ENCODE data around the gene RBM20. TPM values are rescaled to one million over a fixed set of nuclear protein-coding genes. Genes with fewer than 3 reads are reported as not detected.

RBM20 gene
- total and polyA plus RNA-seq, 2 of the 4 experiments (the other 2 are of a cell fraction): under 0.01 to 0.15 TPM

DNA sequence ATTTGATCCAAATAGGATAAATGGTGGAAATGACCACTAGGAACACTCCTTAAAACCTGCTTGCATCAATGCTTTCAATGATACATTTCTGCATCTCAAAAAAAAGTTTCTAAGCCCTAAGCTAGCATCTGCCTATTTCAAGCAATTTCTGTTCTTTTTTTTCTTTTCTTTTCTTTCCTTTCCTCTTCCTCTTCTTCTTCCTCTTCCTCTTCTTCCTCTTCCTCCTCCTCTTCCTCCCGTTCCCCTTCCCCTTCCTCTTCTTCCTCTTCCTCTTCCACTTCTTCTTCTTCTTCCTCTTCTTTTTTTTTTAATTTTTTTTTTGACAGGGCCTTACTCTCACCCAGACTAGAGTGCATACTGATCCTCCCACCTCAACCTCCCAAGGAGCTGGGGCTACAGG, 15.4 kb downstream of the RBM20 start:
- in situ Hi-C loops (cut with MboI; ENCODE audit: low sequenced_read_pairs): no loop called here
- POLR2A ChIA-PET (ENCODE audit: unreplicated experiment): no interaction called here
- whole genome bisulfite sequencing, 2 experiments (ENCODE audit: extremely low coverage in 2 of 2, insufficient read length in 1 of 2): no CpG with 5 or more reads among the region's 1 CpG

More for the DNA sequence above, 15.4 kb downstream of the RBM20 start:
- Histone ChIP-seq H3K9me1 (ENCODE audit: insufficient read depth, low read length) (no peaks in the 10 kb centered on the region), H2BK120ac (ENCODE audit: low read depth, low read length) (no peak overlapping the region), H2AK5ac (ENCODE audit: low read depth, low read length) (no peak overlapping the region), H2BK20ac (ENCODE audit: low read depth, low read length) (no peak overlapping the region), H2BK15ac (ENCODE audit: low read depth, low read length) (no peak overlapping the region), H3K9ac (ENCODE audit: low read depth, low read length) (no peak overlapping the region), H4K8ac (ENCODE audit: low read depth in 2 of 2, low read length in 2 of 2) (no peak overlapping the region), H3K9me3 (ENCODE audit: control insufficient read depth, insufficient read depth, low read length) (no peaks in the 10 kb centered on the region), H3K36me3 (ENCODE audit: control insufficient read depth, insufficient read depth, low read length) (no peaks in the 10 kb centered on the region), H2BK5ac (ENCODE audit: low read depth, low read length, poor library complexity, severe bottlenecking) (no peak overlapping the region), H3K79me1 (ENCODE audit: low read depth in 1 of 2, low read length in 2 of 2) (no peaks in the 10 kb centered on the region), H3K27me3 (ENCODE audit: control insufficient read depth, insufficient read depth, low read length) (peaks cover 3% of the 10 kb centered on the region; the same call in 1 of the 2 replicates), H3K4me2 (ENCODE audit: low read depth, low read length) (no peak overlapping the region), H3K4me3 (ENCODE audit: insufficient read depth, low read depth, low read length) (no peak overlapping the region), H4K20me1 (ENCODE audit: insufficient read depth, low read length) (no peaks in the 10 kb centered on the region), H3K23ac (ENCODE audit: low read depth, low read length) (no peak overlapping the region), H3K4me1 (ENCODE audit: control insufficient read depth, insufficient read depth, low read length) (no peaks in the 10 kb centered on the region; the same call in 1 of the 2 replicates), H3K18ac (ENCODE audit: low read depth, low read length) (no peak overlapping the region), H3K4ac (ENCODE audit: low read depth, low read length) (no peak overlapping the region), H3K56ac (ENCODE audit: extremely low read depth, insufficient read depth, low read length) (no peak overlapping the region), H3K14ac (replicated peaks; ENCODE audit: low read depth, low read length) (no peak overlapping the region), H4K91ac (ENCODE audit: insufficient read depth, low read depth, low read length) (no peak overlapping the region), H2AFZ (replicated peaks; ENCODE audit: low read length, poor library complexity) (no peak overlapping the region), H3K27ac (ENCODE audit: insufficient read depth, low read length) (no peak overlapping the region), H2AK9ac (replicated peaks; ENCODE audit: low read depth, low read length, poor library complexity) (no peak overlapping the region), H4K5ac (ENCODE audit: low read depth, low read length) (no peak overlapping the region)
- CTCF ChIA-PET: no interaction called here
- dilution Hi-C loops (cut with HindIII; ENCODE audit: low sequenced_read_pairs, unreplicated experiment): no loop called here
- no TSS peak for BruUV-seq (replicated peaks)
- no peak for ATAC-seq (ENCODE audit: low read depth)
- TF ChIP-seq RAD21 (IDR thresholded peaks at IDR 0.05; ENCODE audit: low read length) (no peak), CEBPB (IDR thresholded peaks at IDR 0.05; ENCODE audit: low read depth, low read length) (no peak), SMC3 (IDR thresholded peaks at IDR 0.05; ENCODE audit: low read depth, low read length) (no peak), FOS (IDR thresholded peaks at IDR 0.05; ENCODE audit: low read depth, low read length) (no peak), BHLHE40 (IDR thresholded peaks at IDR 0.05; ENCODE audit: low read depth, low read length) (no peak), MAZ (IDR thresholded peaks at IDR 0.05; ENCODE audit: borderline replicate concordance, low read depth, low read length) (no peak), NFE2L2 (IDR thresholded peaks at IDR 0.05; ENCODE audit: low read depth, low read length) (no peak), RFX5 (IDR thresholded peaks at IDR 0.05; ENCODE audit: low read depth, low read length) (no peak), MAFK (IDR thresholded peaks at IDR 0.05; ENCODE audit: low read depth, low read length) (no peak), POLR2A (IDR thresholded peaks at IDR 0.05; ENCODE audit: low read depth, low read length) (no peak), RCOR1 (IDR thresholded peaks at IDR 0.05; ENCODE audit: insufficient replicate concordance, low read length) (no peak), CHD1 (IDR thresholded peaks at IDR 0.05; ENCODE audit: low read depth, low read length) (no peak), MXI1 (IDR thresholded peaks at IDR 0.05; ENCODE audit: borderline replicate concordance, low read depth, low read length) (no peak)
- TF ChIP-seq, protein P1, sequence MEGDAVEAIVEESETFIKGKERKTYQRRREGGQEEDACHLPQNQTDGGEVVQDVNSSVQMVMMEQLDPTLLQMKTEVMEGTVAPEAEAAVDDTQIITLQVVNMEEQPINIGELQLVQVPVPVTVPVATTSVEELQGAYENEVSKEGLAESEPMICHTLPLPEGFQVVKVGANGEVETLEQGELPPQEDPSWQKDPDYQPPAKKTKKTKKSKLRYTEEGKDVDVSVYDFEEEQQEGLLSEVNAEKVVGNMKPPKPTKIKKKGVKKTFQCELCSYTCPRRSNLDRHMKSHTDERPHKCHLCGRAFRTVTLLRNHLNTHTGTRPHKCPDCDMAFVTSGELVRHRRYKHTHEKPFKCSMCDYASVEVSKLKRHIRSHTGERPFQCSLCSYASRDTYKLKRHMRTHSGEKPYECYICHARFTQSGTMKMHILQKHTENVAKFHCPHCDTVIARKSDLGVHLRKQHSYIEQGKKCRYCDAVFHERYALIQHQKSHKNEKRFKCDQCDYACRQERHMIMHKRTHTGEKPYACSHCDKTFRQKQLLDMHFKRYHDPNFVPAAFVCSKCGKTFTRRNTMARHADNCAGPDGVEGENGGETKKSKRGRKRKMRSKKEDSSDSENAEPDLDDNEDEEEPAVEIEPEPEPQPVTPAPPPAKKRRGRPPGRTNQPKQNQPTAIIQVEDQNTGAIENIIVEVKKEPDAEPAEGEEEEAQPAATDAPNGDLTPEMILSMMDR (conservative IDR thresholded peaks at IDR 0.05; ENCODE audit: low read depth, low read length): no peak
- TF ChIP-seq, protein P2, sequence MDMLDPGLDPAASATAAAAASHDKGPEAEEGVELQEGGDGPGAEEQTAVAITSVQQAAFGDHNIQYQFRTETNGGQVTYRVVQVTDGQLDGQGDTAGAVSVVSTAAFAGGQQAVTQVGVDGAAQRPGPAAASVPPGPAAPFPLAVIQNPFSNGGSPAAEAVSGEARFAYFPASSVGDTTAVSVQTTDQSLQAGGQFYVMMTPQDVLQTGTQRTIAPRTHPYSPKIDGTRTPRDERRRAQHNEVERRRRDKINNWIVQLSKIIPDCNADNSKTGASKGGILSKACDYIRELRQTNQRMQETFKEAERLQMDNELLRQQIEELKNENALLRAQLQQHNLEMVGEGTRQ (IDR thresholded peaks at IDR 0.05; ENCODE audit: low read depth, low read length): no peak
- TF ChIP-seq, protein P3, sequence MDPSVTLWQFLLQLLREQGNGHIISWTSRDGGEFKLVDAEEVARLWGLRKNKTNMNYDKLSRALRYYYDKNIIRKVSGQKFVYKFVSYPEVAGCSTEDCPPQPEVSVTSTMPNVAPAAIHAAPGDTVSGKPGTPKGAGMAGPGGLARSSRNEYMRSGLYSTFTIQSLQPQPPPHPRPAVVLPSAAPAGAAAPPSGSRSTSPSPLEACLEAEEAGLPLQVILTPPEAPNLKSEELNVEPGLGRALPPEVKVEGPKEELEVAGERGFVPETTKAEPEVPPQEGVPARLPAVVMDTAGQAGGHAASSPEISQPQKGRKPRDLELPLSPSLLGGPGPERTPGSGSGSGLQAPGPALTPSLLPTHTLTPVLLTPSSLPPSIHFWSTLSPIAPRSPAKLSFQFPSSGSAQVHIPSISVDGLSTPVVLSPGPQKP (IDR thresholded peaks at IDR 0.05; ENCODE audit: borderline replicate concordance, low read depth, low read length): no peak
- intact Hi-C loops (cut with micrococcal nuclease): no loop called here
- no peak for DNase-seq
